ENCODE results near the gene NHS.

Gene NHS

GRCh38 chrX:17700976-17701375 lies 326.0 kb downstream of the NHS start:
- no peak for TF ChIP-seq CTCF (conservative IDR thresholded peaks at IDR 0.05)

GRCh38 chrX:17703201-17703600 lies 328.2 kb downstream of the NHS start:
- TF ChIP-seq CTCF (conservative IDR thresholded peaks at IDR 0.05): no peak
- no peak overlapping the region for H3K27ac ChIP-seq

More at GRCh38 chrX:17700976-17701375, 326.0 kb downstream of the NHS start:
- no peak overlapping the region for H3K27ac ChIP-seq

GRCh38 chrX:17705211-17705610 lies 330.2 kb downstream of the NHS start:
- TF ChIP-seq CTCF (conservative IDR thresholded peaks at IDR 0.05): no peak
- no peak overlapping the region for H3K27ac ChIP-seq

- no peak for TF ChIP-seq CTCF (conservative IDR thresholded peaks at IDR 0.05)
- no peak overlapping the region for H3K27ac ChIP-seq
These were observed 331.7 kb downstream of the NHS start for GRCh38 chrX:17706676-17707075.

GRCh38 chrX:17707731-17708130 lies 332.7 kb downstream of the NHS start:
- TF ChIP-seq CTCF (conservative IDR thresholded peaks at IDR 0.05): no peak
- H3K27ac ChIP-seq: no peak overlapping the region

- no peak overlapping the region for H3K27ac ChIP-seq
- no peak for TF ChIP-seq CTCF (conservative IDR thresholded peaks at IDR 0.05)
These were observed 335.9 kb downstream of the NHS start for GRCh38 chrX:17710871-17711301.

- H3K27ac ChIP-seq: no peak overlapping the region
- TF ChIP-seq CTCF (conservative IDR thresholded peaks at IDR 0.05): no peak
These were observed 338.3 kb downstream of the NHS start for GRCh38 chrX:17713288-17713687.
